ENCODE results near the gene JARID2.
A peak's percentile ranks its signal among the peaks of the same experiment; 100 is the strongest.

JARID2 gene

GRCh38 chr6:15440040-15440439 lies 194.2 kb downstream of the JARID2 start:
- no peak overlapping the region for H3K4me3 ChIP-seq (ENCODE audit: low read depth in 1 of 5, low read length in 5 of 5)
- H3K9ac ChIP-seq (ENCODE audit: low read length in 5 of 5), result no peak overlapping the region
- H3K27ac ChIP-seq (ENCODE audit: low read depth, low read length), result no peak overlapping the region
- no peaks in the 10 kb centered on the region for H3K36me3 ChIP-seq (ENCODE audit: control insufficient read depth in 5 of 5, insufficient read depth in 5 of 5, low read length in 5 of 5)
- peaks cover 2 to 69% (median 63%) of the 10 kb centered on the region in 5 donors for H3K4me1 ChIP-seq (ENCODE audit: control insufficient read depth in 5 of 5, insufficient read depth in 5 of 5, low read length in 5 of 5)
- peaks cover 0 to 4% (median under 1%) of the 10 kb centered on the region in 5 donors for H3K9me3 ChIP-seq (ENCODE audit: control insufficient read depth in 5 of 5, low read length in 5 of 5)
- no peaks in the 10 kb centered on the region for H3K27me3 ChIP-seq (ENCODE audit: control insufficient read depth in 5 of 5, insufficient read depth in 4 of 5, low read length in 5 of 5)

DNA sequence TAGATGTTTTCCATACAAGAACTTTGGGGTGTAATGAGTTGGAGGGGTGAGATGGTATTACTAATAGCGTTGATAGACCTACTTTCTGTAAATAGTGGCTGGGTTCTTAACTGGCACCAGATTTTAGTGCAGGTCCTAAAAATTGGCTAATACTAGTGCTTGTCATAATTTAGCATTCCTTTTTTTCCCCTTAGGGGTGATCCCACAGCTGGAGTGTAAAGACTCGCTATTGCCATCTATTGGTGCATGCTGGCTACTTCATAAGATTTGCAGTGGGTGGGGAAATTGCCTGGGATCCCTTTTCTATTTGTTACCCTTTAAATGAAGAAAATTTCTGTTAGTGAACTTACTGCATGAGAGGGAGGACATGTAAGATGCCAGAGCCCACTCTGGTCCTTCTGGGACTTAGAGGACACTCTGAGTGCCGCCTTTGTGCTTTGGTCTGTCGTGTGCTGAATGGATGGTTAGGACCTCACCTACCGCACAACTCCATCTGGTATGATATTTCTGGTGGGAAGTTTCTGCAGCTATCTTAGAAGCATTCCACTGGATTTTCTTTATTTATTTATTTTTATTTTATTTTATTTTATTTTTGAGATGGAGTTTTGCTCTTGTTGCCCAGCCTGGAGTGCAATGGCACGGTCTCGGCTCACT lies 195.5 kb downstream of the JARID2 start:
- H3K36me3 ChIP-seq (ENCODE audit: control insufficient read depth in 5 of 5, insufficient read depth in 5 of 5, low read length in 5 of 5), result no peaks in the 10 kb centered on the region
- H3K9me3 ChIP-seq (ENCODE audit: control insufficient read depth in 5 of 5, low read length in 5 of 5), result no peaks in the 10 kb centered on the region
- H3K9ac ChIP-seq (ENCODE audit: low read length in 5 of 5), result no peak overlapping the region
- H3K4me3 ChIP-seq (ENCODE audit: low read depth in 1 of 5, low read length in 5 of 5), result no peak overlapping the region
- no peak overlapping the region for H3K27ac ChIP-seq (ENCODE audit: low read depth, low read length)
- no peaks in the 10 kb centered on the region for H3K27me3 ChIP-seq (ENCODE audit: control insufficient read depth in 5 of 5, insufficient read depth in 4 of 5, low read length in 5 of 5)
- H3K4me1 ChIP-seq (ENCODE audit: control insufficient read depth in 5 of 5, insufficient read depth in 5 of 5, low read length in 5 of 5), result peaks cover 2 to 70% (median 67%) of the 10 kb centered on the region in 5 donors

DNA sequence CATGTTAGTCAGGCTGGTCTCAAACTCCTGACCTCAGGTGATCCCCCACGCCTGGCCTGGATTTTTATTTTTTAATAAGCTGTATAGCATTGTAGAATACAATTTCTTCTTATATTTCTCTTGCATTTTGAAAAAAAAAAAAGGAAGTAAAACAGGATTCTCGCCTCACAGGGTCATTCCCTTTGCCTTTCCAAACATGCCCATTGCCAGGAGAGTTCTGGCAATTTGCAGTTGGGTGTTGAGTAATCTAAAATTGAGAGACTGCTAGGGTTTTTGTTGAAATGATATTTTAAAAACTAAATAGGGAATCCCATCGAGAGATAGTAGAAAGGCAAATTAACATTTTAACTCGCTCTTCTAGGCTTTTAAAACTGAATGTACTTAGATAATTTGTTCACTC lies 196.1 kb downstream of the JARID2 start:
- Histone ChIP-seq H3K4me3 (ENCODE audit: low read depth in 1 of 5, low read length in 5 of 5) (no peak overlapping the region), H3K4me1 (ENCODE audit: control insufficient read depth in 5 of 5, insufficient read depth in 5 of 5, low read length in 5 of 5) (peaks cover 2 to 69% (median 63%) of the 10 kb centered on the region in 5 donors), H3K9ac (ENCODE audit: low read length in 5 of 5) (no peak overlapping the region), H3K36me3 (ENCODE audit: control insufficient read depth in 5 of 5, insufficient read depth in 5 of 5, low read length in 5 of 5) (no peaks in the 10 kb centered on the region), H3K27me3 (ENCODE audit: control insufficient read depth in 5 of 5, insufficient read depth in 4 of 5, low read length in 5 of 5) (no peaks in the 10 kb centered on the region), H3K27ac (ENCODE audit: low read depth, low read length) (no peak overlapping the region), H3K9me3 (ENCODE audit: control insufficient read depth in 5 of 5, low read length in 5 of 5) (no peaks in the 10 kb centered on the region)

- no peak overlapping the region for H3K4me3 ChIP-seq (ENCODE audit: low read depth in 1 of 5, low read length in 5 of 5)
- peaks cover 2 to 69% (median 60%) of the 10 kb centered on the region in 5 donors for H3K4me1 ChIP-seq (ENCODE audit: control insufficient read depth in 5 of 5, insufficient read depth in 5 of 5, low read length in 5 of 5)
- H3K27me3 ChIP-seq (ENCODE audit: control insufficient read depth in 5 of 5, insufficient read depth in 4 of 5, low read length in 5 of 5), result no peaks in the 10 kb centered on the region
- H3K9ac ChIP-seq (ENCODE audit: low read length in 5 of 5), result peak overlapping the region in 1 of 5 donors; percentile 8
- H3K36me3 ChIP-seq (ENCODE audit: control insufficient read depth in 5 of 5, insufficient read depth in 5 of 5, low read length in 5 of 5), result no peaks in the 10 kb centered on the region
- H3K27ac ChIP-seq (ENCODE audit: low read depth, low read length), result no peak overlapping the region
- no peaks in the 10 kb centered on the region for H3K9me3 ChIP-seq (ENCODE audit: control insufficient read depth in 5 of 5, low read length in 5 of 5)
These were observed 196.6 kb downstream of the JARID2 start for GRCh38 chr6:15442467-15442866.

DNA sequence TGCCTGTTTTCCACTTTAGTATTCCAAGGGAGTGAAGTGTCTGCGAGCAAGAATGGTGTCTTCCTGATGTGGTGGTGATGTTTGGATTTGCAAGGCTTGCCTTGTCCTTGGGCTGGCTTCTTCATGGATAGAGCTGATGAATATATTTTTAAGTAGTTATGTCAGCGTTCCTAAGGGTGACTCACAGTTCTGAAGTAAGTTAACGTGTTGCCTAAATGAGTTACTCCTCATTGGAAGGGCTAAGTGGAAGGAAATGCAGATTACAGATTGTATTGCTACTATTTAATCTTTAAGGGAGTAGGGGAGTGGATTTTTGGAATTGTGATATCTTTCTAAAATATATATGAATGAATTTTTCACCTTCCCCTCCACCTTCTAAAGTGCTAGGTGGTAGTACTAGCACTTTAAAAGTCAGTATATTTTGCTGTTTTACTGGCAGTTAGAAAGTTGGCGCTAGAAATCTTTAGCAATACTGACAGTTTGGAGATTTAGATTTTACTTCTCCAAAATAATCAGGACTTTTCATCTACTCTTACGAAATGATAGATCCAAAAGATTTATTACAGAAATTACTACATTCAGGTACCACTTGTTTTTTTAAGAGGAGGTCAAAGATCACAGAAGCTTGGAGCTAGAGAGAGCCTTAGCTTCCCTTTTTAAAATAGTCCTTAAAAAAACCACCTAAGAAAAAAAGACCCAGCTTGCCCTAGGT lies 197.4 kb downstream of the JARID2 start:
- Histone ChIP-seq H3K4me3 (ENCODE audit: low read depth in 1 of 5, low read length in 5 of 5) (no peak overlapping the region), H3K27ac (ENCODE audit: low read depth, low read length) (no peak overlapping the region), H3K9ac (ENCODE audit: low read length in 5 of 5) (peak overlapping the region in 1 of 5 donors; percentile 25), H3K36me3 (ENCODE audit: control insufficient read depth in 5 of 5, insufficient read depth in 5 of 5, low read length in 5 of 5) (no peaks in the 10 kb centered on the region), H3K4me1 (ENCODE audit: control insufficient read depth in 5 of 5, insufficient read depth in 5 of 5, low read length in 5 of 5) (peaks cover 2 to 77% (median 63%) of the 10 kb centered on the region in 5 donors), H3K9me3 (ENCODE audit: control insufficient read depth in 5 of 5, low read length in 5 of 5) (no peaks in the 10 kb centered on the region), H3K27me3 (ENCODE audit: control insufficient read depth in 5 of 5, insufficient read depth in 4 of 5, low read length in 5 of 5) (no peaks in the 10 kb centered on the region)

- Histone ChIP-seq H3K27ac (ENCODE audit: low read depth, low read length) (peak overlapping the region; percentile 27), H3K9me3 (ENCODE audit: control insufficient read depth in 5 of 5, low read length in 5 of 5) (no peaks in the 10 kb centered on the region), H3K4me1 (ENCODE audit: control insufficient read depth in 5 of 5, insufficient read depth in 5 of 5, low read length in 5 of 5) (peaks cover 2 to 81% (median 60%) of the 10 kb centered on the region in 5 donors), H3K36me3 (ENCODE audit: control insufficient read depth in 5 of 5, insufficient read depth in 5 of 5, low read length in 5 of 5) (no peaks in the 10 kb centered on the region), H3K9ac (ENCODE audit: low read length in 5 of 5) (no peak overlapping the region), H3K4me3 (ENCODE audit: low read depth in 1 of 5, low read length in 5 of 5) (peak overlapping the region in 3 of 5 donors; percentile 9 to 25 (median 15)), H3K27me3 (ENCODE audit: control insufficient read depth in 5 of 5, insufficient read depth in 4 of 5, low read length in 5 of 5) (no peaks in the 10 kb centered on the region)
These were observed 198.3 kb downstream of the JARID2 start for GRCh38 chr6:15444081-15444731.

GRCh38 chr6:15444881-15445280 lies 199.0 kb downstream of the JARID2 start:
- Histone ChIP-seq H3K4me3 (ENCODE audit: low read depth in 1 of 5, low read length in 5 of 5) (no peak overlapping the region), H3K9ac (ENCODE audit: low read length in 5 of 5) (no peak overlapping the region), H3K27ac (ENCODE audit: low read depth, low read length) (no peak overlapping the region), H3K4me1 (ENCODE audit: control insufficient read depth in 5 of 5, insufficient read depth in 5 of 5, low read length in 5 of 5) (peaks cover 2 to 78% (median 53%) of the 10 kb centered on the region in 5 donors), H3K9me3 (ENCODE audit: control insufficient read depth in 5 of 5, low read length in 5 of 5) (no peaks in the 10 kb centered on the region), H3K27me3 (ENCODE audit: control insufficient read depth in 5 of 5, insufficient read depth in 4 of 5, low read length in 5 of 5) (no peaks in the 10 kb centered on the region), H3K36me3 (ENCODE audit: control insufficient read depth in 5 of 5, insufficient read depth in 5 of 5, low read length in 5 of 5) (no peaks in the 10 kb centered on the region)

GRCh38 chr6:15447546-15448267 lies 201.8 kb downstream of the JARID2 start:
- Histone ChIP-seq H3K9ac (ENCODE audit: low read length in 5 of 5) (no peak overlapping the region), H3K4me1 (ENCODE audit: control insufficient read depth in 5 of 5, insufficient read depth in 5 of 5, low read length in 5 of 5) (peaks cover 2 to 67% (median 27%) of the 10 kb centered on the region in 5 donors), H3K9me3 (ENCODE audit: control insufficient read depth in 5 of 5, low read length in 5 of 5) (no peaks in the 10 kb centered on the region), H3K4me3 (ENCODE audit: low read depth in 1 of 5, low read length in 5 of 5) (no peak overlapping the region), H3K27me3 (ENCODE audit: control insufficient read depth in 5 of 5, insufficient read depth in 4 of 5, low read length in 5 of 5) (no peaks in the 10 kb centered on the region), H3K36me3 (ENCODE audit: control insufficient read depth in 5 of 5, insufficient read depth in 5 of 5, low read length in 5 of 5) (peaks cover 0 to 7% (median 3%) of the 10 kb centered on the region in 5 donors), H3K27ac (ENCODE audit: low read depth, low read length) (no peak overlapping the region)

DNA sequence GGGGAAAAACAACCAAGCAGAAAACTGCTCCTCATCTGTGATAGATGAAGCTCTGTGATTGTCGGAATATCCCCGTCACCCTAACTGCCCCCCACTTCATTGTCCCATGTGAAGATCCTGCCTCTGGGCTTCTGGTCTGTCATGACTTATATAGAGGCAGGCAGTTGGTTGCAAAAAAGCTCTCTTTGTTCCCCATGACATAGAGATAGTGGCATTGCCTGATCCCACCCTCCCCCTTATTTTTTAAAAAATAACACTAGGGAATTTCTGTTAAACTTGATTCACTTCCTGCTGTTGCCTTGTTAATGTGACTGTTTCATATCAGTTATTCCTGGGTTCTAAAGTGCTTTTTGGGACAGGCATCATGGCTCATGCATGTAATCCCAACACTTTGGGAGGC lies 203.1 kb downstream of the JARID2 start:
- no peaks in the 10 kb centered on the region for H3K9me3 ChIP-seq (ENCODE audit: control insufficient read depth in 5 of 5, low read length in 5 of 5)
- no peak overlapping the region for H3K27ac ChIP-seq (ENCODE audit: low read depth, low read length)
- peaks cover 0 to 10% (median 5%) of the 10 kb centered on the region in 5 donors for H3K36me3 ChIP-seq (ENCODE audit: control insufficient read depth in 5 of 5, insufficient read depth in 5 of 5, low read length in 5 of 5)
- H3K9ac ChIP-seq (ENCODE audit: low read length in 5 of 5), result no peak overlapping the region
- H3K27me3 ChIP-seq (ENCODE audit: control insufficient read depth in 5 of 5, insufficient read depth in 4 of 5, low read length in 5 of 5), result no peaks in the 10 kb centered on the region
- H3K4me3 ChIP-seq (ENCODE audit: low read depth in 1 of 5, low read length in 5 of 5), result no peak overlapping the region
- peaks cover 1 to 67% (median 17%) of the 10 kb centered on the region in 5 donors for H3K4me1 ChIP-seq (ENCODE audit: control insufficient read depth in 5 of 5, insufficient read depth in 5 of 5, low read length in 5 of 5)
